ENCODE measurements around the gene PCDHA3. TPM values are rescaled to one million over a fixed set of nuclear protein-coding genes. Genes with fewer than 3 reads are reported as not detected.
"Not testable (repeated sequence)": the region's sequence is repeated elsewhere in the genome, so short reads cannot be mapped to it uniquely, and the experiment has no call there.

Gene PCDHA3
- total and polyA plus RNA-seq, 12 donors, result 0.10 to 1.4 (median 0.27) TPM; not detected in 2

DNA sequence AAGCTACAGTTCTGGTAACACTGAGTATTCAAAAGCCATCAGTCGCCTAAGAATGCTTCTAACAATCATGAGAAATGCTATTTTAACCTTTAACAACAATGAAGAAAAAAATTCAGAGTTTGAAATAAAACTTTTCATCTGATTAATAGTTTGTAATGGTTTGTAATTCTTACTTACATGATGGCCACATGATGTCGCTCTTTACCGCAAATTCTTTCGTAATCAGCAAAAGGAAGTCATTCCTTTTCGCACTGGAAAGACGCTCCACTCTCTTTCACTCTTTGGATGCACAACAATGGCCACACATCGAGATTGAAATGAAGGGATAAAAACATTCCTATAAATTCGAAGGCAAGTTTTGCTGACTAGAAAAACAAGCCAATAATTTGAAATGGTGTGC lies 33.1 kb downstream of the PCDHA3 start, which contains the start of gene PCDHA7:
TSS of gene PCDHA7 (plus strand) at position 277 of the 400 bp plus-strand sequence. CDS start at position 392, 115 bp downstream.
- H3K36me3 ChIP-seq (replicated peaks in 1 of 2), result no peaks in the 10 kb centered on the region
- TF ChIP-seq POLR2A (IDR thresholded peaks at IDR 0.05), result no peak
- TF ChIP-seq, protein P1, sequence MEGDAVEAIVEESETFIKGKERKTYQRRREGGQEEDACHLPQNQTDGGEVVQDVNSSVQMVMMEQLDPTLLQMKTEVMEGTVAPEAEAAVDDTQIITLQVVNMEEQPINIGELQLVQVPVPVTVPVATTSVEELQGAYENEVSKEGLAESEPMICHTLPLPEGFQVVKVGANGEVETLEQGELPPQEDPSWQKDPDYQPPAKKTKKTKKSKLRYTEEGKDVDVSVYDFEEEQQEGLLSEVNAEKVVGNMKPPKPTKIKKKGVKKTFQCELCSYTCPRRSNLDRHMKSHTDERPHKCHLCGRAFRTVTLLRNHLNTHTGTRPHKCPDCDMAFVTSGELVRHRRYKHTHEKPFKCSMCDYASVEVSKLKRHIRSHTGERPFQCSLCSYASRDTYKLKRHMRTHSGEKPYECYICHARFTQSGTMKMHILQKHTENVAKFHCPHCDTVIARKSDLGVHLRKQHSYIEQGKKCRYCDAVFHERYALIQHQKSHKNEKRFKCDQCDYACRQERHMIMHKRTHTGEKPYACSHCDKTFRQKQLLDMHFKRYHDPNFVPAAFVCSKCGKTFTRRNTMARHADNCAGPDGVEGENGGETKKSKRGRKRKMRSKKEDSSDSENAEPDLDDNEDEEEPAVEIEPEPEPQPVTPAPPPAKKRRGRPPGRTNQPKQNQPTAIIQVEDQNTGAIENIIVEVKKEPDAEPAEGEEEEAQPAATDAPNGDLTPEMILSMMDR (IDR thresholded peaks at IDR 0.05), result no peak
- peaks cover 21% of the 10 kb centered on the region for H3K27me3 ChIP-seq
- 5 to 14% (median 8%) methylated on average over 8 of the region's 8 CpGs for WGBS, 4 donors
- no peak within 1 kb of the TSS for H3K4me3 ChIP-seq
- no peak within 1 kb of the TSS for H3K27ac ChIP-seq
- no peaks in the 10 kb centered on the region for H3K9me3 ChIP-seq (replicated peaks in 1 of 3)
- no peaks in the 10 kb centered on the region for H3K4me1 ChIP-seq (replicated peaks in 1 of 2)
- no peak for DNase-seq
- intact Hi-C loops (cut with DNase I), result no loop called here

DNA sequence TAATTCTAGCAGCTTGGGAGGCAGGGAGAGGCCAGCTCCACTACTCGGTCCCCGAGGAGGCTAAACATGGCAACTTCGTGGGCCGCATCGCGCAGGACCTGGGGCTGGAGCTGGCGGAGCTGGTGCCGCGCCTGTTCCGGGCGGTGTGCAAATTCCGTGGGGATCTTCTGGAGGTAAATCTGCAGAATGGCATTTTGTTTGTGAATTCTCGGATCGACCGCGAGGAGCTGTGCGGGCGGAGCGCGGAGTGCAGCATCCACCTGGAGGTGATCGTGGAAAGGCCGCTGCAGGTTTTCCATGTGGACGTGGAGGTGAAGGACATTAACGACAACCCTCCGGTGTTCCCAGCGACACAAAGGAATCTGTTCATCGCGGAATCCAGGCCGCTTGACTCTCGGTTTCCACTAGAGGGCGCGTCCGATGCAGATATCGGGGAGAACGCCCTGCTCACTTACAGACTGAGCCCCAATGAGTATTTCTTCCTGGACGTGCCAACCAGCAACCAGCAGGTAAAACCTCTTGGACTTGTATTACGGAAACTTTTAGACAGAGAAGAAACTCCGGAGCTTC lies 33.7 kb downstream of the PCDHA3 start:
- H3K36me3 ChIP-seq (replicated peaks in 1 of 2); H3K4me3 ChIP-seq: not testable (repeated sequence)
- whole genome bisulfite sequencing, 4 donors, result 16 to 20% (median 18%) methylated on average over 19 to 26 of the region's 38 CpGs

DNA sequence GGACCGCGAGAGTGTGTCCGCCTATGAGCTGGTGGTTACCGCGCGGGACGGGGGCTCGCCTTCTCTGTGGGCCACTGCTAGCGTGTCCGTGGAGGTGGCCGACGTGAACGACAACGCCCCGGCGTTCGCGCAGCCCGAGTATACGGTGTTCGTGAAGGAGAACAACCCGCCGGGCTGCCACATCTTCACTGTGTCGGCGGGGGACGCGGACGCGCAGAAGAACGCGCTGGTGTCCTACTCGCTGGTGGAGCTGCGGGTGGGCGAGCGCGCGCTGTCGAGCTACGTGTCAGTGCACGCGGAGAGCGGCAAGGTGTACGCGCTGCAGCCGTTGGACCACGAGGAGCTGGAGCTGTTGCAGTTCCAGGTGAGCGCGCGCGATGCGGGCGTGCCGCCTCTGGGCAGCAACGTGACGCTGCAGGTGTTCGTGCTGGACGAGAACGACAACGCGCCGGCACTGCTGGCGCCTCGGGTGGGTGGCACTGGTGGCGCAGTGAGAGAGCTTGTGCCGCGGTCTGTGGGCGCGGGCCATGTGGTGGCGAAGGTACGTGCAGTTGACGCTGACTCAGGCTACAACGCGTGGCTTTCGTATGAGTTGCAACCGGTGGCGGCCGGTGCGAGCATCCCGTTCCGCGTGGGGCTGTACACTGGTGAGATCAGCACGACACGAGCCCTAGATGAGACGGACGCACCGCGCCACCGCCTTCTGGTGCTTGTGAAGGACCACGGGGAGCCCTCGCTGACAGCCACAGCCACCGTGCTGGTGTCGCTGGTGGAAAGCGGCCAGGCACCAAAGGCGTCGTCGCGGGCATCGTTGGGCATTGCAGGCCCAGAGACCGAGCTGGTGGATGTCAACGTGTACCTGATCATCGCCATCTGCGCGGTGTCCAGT lies 35.0 kb downstream of the PCDHA3 start:
- DNase-seq, result no peak
- no peak overlapping the region for H3K27ac ChIP-seq
- no peaks in the 10 kb centered on the region for H3K9me3 ChIP-seq (replicated peaks in 1 of 3)
- WGBS, 4 donors, result 32 to 49% (median 38%) methylated on average over 24 to 103 of the region's 103 CpGs
- no peaks in the 10 kb centered on the region for H3K4me1 ChIP-seq (replicated peaks in 1 of 2)
- H3K27me3 ChIP-seq, result peaks cover 21% of the 10 kb centered on the region
- H3K4me3 ChIP-seq, result no peak overlapping the region
- H3K36me3 ChIP-seq (replicated peaks in 1 of 2), result no peaks in the 10 kb centered on the region
- intact Hi-C loops (cut with DNase I), result no loop called here
- TF ChIP-seq, protein P1 (IDR thresholded peaks at IDR 0.05), result no peak
- TF ChIP-seq POLR2A (IDR thresholded peaks at IDR 0.05), result no peak

More for the DNA sequence above, 33.7 kb downstream of the PCDHA3 start:
- peaks cover 21% of the 10 kb centered on the region for H3K27me3 ChIP-seq
- H3K9me3 ChIP-seq (replicated peaks in 1 of 3); intact Hi-C loops (cut with DNase I); H3K27ac ChIP-seq; H3K4me1 ChIP-seq (replicated peaks in 1 of 2); DNase-seq: not testable (repeated sequence)

DNA sequence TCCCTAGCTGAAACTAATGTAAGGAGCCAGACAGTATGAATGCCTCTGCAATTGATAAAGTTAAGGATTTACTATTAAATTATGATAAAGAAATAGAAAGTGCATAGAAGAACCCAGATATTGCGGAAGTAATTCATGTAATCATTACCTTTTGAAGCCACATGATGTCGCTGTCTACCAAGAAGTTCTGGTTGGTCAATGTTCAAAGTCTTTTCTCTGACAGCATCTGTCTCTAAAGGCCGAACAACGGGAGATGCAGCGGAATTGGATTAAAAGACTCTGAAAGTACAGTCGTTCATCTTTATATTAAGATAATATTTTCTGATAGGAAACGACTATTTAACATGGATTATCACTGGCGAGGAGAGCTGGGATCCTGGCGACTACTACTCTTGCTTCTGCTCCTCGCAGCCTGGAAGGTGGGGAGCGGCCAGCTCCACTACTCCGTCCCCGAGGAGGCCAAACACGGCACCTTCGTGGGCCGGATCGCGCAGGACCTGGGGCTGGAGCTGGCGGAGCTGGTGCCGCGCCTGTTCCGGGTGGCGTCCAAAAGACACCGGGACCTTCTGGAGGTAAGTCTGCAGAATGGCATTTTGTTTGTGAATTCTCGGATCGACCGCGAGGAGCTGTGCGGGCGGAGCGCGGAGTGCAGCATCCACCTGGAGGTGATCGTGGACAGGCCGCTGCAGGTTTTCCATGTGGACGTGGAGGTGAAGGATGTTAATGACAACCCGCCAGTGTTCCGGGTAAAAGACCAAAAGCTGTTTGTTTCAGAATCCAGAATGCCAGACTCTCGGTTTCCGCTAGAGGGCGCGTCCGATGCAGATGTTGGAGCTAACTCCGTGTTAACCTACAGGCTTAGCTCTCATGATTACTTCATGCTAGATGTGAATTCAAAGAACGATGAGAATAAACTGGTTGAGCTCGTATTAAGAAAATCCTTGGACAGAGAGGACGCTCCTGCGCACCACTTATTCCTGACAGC lies 40.4 kb downstream of the PCDHA3 start, which contains the start of gene PCDHA8:
TSS of gene PCDHA8 (plus strand) at position 210 of the 985 bp plus-strand sequence. CDS start at position 345, 135 bp downstream.
- no peaks in the 10 kb centered on the region for H3K4me1 ChIP-seq (replicated peaks in 1 of 2)
- no peaks in the 10 kb centered on the region for H3K36me3 ChIP-seq (replicated peaks in 1 of 2)
- no peak for DNase-seq
- H3K27ac ChIP-seq, result no peak within 1 kb of the TSS
- H3K9me3 ChIP-seq (replicated peaks in 1 of 3), result peaks cover 0 to 13% (median 0%) of the 10 kb centered on the region in 3 donors
- intact Hi-C loops (cut with DNase I), result no loop called here
- peak within 1 kb of the TSS in 1 of 4 donors; percentile 23 for H3K4me3 ChIP-seq
- TF ChIP-seq, protein P1 (IDR thresholded peaks at IDR 0.05), result no peak
- TF ChIP-seq POLR2A (IDR thresholded peaks at IDR 0.05), result no peak
- peaks cover 5% of the 10 kb centered on the region for H3K27me3 ChIP-seq
- WGBS, 4 donors, result 13 to 26% (median 21%) methylated on average over 19 to 47 of the region's 47 CpGs

All from adrenal gland (tissue), 12 donors.